22Rv1 (cell line): ENCODE measurements around the gene MAP3K6.

Experiments used
- CTCF ChIP-seq: fragments of 450-650 bp; IDR thresholded peaks from 2 replicates; pipeline ENCODE4 v1.5.1; 2017; ENCODE audit warnings: mild to moderate bottlenecking
- ZFX ChIP-seq: fragments of 450-650 bp; IDR thresholded peaks from 2 replicates; pipeline ENCODE4 v1.6.1; 2017; ENCODE audit warnings: antibody characterized with exemption, borderline replicate concordance

- TF ChIP-seq CTCF (no peak), ZFX (no peak)
Measured at GRCh38 chr1:27361553-27361952, 5.2 kb downstream of the MAP3K6 start.
